Measurements from ENCODE around the gene PKP1.

Gene PKP1

DNA sequence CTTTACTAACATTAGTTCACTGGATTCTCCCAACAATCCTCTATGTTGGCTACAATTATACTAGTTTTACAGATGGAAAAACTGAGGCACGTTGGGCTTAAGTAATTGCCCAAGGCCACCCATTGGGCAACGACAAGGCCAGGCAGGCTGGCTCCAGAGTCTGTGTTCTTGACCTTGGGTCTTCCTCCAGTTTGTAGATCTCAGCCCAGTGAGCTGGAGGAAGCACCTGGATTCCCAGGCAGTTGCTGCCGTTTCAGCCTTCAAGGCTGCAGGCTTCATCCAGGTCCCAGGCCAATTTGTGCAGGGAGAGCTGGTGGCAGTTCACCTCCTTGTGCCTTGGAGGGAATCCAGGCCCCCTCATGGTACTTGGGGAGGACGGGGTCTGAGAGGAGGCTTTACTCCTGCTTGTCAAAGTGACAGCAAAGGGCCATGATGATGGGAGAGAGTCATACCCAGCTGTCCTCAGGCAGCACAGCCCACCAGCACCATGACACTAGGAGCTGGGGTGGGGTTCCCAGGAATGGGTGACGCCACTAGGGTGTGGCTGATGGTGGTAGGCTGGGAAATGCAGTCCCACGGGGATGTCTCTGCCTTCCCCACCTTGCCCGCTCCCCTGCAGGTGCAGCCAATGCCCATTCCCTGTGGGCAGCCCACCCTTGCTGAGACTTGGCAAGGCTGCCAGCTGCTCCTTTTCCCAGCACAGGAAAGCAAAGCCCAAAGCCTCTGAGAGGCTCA lies 27.1 kb downstream of the PKP1 start:
- DNase-seq = no peak

DNA sequence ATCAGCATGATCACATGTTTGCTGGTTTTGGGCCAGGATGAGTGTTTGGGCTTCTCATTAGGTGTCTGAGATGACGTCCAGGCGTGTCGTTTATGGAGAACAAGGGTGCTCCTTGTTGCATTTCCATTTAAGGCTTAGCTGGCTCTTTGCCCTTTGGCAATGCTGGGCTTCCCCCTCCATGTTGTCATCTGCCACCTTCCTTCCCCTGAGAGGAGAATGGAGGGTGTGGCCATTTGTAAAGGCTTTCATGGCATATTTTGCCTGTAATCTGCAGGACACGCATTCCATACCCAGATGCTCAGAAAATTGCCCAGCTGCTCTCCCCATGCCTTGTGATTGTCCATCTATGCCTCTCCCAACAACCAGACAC lies 27.7 kb downstream of the PKP1 start:
- no peak for DNase-seq

DNA sequence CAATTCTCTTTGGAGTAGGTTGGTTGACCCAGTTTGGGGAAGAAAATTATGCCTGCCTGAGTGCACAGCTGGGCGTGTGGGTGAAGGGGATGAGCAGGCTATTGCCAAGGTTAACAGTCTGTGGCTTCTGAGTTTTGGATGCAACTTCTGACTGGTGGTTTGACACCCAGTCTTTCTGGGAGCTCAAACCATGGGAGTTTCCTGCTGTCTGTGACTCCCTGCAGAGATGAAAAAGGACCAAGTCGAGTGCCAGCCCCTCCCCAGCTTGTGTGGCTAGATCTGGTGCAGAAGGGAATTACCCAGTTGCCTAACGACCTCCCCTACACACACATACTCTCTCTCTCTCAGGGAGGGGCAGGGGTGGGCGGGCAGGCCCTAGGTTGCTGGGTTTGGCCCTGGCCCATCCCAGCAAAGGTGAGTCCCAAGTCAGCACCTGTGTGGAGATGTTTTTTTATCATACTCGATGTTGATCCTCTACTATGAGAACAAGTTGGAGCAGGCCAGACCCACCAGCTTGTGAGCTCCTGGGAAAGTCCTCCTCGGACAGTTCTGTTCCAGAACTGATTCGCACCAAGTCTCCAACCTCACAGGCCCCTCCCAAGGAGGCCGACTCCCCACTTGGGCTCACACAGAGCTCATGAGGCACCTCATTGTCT lies 28.2 kb downstream of the PKP1 start:
- no peak for DNase-seq

- no peak for DNase-seq
Observed at GRCh38 chr1:201312298-201312697, 29.0 kb downstream of the PKP1 start.

DNA sequence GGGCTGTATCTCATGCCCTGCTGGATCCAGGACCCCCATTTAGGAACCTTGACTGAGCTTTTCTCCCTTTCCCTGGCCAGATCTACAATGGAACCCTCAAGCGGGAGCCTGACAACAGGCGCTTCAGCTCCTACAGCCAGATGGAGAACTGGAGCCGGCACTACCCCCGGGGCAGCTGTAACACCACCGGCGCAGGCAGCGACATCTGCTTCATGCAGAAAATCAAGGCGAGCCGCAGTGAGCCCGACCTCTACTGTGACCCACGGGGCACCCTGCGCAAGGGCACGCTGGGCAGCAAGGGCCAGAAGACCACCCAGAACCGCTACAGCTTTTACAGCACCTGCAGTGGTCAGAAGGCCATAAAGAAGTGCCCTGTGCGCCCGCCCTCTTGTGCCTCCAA lies 29.8 kb downstream of the PKP1 start:
- DNase-seq = no peak

GRCh38 chr1:201316556-201316955 lies 33.2 kb downstream of the PKP1 start:
- DNase-seq = no peak

DNA sequence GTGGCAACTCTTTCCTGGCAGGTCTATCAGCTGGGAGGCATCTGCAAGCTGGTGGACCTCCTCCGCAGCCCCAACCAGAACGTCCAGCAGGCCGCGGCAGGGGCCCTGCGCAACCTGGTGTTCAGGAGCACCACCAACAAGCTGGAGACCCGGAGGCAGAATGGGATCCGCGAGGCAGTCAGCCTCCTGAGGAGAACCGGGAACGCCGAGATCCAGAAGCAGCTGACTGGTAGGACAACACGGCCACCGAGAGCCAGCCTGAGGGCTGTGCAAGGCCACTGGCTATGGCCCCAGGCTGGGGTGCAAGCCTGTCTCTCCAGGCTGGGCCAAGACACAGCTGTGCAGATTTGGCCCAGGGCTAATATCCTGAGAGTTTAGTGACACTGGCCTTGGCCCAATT lies 34.2 kb downstream of the PKP1 start:
- no peak for DNase-seq

- DNase-seq = no peak
Observed at GRCh38 chr1:201318504-201319340, 35.4 kb downstream of the PKP1 start.

DNA sequence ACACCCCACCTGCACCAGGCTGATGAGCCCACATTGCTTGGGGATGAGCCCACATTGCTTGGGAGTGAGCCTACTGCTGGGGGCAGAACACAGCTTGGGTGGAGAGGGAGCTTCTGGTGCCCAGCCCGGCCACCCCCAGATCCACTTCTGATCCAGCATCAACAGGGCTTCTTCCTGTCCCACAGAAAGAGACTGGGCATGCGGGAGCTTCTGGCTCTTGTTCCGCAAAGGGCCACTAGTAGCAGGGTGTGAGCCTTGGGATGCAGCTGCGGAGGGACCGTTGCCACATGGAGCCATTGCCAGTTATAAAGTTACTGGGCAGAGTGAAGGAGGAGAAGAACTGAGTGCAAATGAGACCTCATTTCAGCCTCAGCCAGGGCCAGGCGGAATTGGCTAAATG lies 36.3 kb downstream of the PKP1 start:
- DNase-seq = no peak

DNA sequence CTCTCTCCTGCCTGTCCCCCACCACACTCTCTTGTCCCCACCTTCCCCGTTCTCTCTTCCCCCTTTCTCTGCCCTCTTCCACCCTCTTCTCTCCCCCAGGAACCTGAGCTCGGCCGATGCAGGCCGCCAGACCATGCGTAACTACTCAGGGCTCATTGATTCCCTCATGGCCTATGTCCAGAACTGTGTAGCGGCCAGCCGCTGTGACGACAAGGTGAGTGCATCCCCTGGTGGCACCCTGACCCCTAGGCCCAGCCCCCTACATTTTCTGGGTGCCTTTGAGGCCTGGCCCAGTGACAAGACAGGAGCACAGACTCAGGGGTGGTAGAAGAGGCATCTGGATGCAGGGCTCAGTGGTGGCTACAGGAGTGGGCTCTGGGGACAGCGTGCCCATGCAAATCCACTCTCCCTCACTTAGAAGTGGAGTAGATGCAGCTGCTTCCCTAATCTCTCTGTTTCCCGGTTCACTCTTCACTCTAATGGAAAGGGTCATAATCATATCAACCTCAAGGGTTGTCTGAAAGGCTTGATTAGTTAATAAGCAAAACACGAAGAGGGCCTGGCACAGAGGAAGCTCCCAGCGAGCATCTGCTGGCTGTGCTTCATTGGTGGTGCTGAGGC lies 37.0 kb downstream of the PKP1 start:
- no peak for DNase-seq

DNA sequence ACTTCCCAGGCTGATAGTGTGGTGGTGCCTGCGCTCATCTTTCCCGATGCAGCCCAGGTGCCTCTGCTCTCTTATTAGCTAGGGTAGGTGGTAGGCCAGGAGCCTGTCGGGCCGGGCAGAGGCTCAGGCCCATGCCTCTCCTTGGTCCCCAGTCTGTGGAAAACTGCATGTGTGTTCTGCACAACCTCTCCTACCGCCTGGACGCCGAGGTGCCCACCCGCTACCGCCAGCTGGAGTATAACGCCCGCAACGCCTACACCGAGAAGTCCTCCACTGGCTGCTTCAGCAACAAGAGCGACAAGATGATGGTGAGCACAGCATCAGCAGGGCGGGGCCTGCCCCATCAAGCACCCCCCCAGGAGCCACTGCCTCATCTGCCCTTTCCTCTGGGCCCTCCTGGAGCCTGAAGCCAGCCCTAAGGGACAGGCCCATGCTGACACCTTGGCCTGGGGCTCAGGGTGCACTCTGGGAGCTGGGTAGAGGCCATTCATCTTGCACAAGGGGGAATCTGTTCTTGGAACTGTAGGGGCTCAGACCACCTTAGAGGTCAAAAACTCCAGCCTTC lies 38.6 kb downstream of the PKP1 start:
- DNase-seq = no peak

GRCh38 chr1:201322653-201323510 lies 39.6 kb downstream of the PKP1 start:
- DNase-seq = no peak

DNA sequence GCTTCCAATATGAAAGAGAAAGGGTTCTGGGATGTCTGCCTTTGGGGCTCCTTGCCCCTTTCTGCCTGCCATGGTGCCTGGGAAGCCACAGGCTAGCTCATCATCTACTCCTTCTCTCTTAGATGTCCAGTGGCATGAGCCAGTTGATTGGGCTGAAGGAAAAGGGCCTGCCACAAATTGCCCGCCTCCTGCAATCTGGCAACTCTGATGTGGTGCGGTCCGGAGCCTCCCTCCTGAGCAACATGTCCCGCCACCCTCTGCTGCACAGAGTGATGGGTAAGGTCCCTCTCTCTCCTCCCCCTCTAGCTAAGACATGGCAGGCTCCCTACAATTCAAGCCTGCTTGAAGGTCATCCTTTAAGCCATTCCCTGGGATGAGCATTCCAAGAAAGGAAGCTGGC lies 41.0 kb downstream of the PKP1 start:
- no peak for DNase-seq

GRCh38 chr1:201324821-201325677 lies 41.7 kb downstream of the PKP1 start:
- DNase-seq = no peak

- no peak for DNase-seq
Observed at GRCh38 chr1:201325678-201326060, 42.4 kb downstream of the PKP1 start.

- no peak for DNase-seq
Observed at GRCh38 chr1:201326710-201327109, 43.4 kb downstream of the PKP1 start.

GRCh38 chr1:201327687-201328240 lies 44.5 kb downstream of the PKP1 start:
- no peak for DNase-seq

DNA sequence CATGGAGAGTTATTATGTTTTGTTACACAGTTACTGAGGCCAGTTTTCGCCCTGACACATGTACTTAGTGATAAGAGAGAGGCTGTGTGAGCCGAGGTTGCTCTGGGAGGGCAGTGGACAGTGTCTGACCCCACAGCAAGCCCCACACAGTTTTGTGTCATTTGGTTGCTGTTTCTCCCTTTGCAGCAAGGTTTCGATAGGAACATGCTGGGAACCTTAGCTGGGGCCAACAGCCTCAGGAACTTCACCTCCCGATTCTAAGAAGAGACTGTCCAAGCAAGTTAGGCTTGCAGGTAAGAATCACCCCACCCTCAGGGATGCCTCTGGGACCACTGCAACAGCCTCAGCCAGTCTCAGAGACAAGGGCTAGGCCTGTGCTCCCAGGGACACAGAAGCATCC lies 45.3 kb downstream of the PKP1 start:
- no peak for DNase-seq

DNA sequence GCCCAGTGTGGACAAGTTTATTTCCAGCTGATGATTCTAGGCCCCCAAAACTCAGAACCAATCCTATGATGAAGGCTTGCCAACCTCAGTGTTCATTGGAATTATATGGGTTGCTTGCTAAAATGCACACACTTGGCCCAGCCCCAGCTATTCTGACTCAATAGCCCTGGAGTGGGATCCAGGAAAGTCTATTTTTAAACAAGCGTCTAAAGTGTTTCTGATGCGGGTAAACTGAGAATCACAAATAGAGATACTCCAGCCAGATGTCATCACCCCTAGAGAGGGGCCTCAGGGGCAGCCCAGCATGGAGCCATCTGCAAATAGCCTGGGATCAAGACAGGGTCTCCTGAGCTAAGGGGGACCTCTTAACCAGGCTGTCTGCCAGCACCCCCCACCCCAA lies 46.0 kb downstream of the PKP1 start:
- DNase-seq = no peak

GRCh38 chr1:201329801-201330200 lies 46.5 kb downstream of the PKP1 start:
- DNase-seq = no peak

DNA sequence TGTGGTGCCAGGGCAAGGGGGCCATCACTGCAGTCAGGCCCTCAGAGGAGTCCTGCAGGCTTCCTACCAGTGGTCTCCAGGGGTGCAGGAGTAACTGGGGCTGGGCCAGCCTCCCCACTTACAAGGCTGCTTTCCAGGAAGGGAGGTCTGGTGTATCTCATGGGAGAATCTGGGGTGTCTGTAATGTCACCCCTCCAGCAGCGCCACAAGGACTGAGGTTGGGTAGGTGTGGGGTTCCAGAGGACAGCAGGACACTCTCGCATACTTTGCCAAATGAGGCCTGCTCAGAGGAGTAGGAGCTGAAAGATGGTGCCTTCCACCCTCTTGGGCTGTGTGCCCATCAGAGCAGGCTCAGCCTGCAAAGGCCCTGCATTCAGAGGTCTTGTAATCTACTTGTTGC lies 47.2 kb downstream of the PKP1 start:
- no peak for DNase-seq

Data from stimulated activated CD4-positive, alpha-beta T cell treated with anti-CD3 and anti-CD28 coated beads, Interleukin-1b, Interleukin-23, amount 100 ng/mL, for 48 hours (primary cell).